Stimulated activated naive CD8-positive, alpha-beta T cell treated with anti-CD3 and anti-CD28 coated beads, Interleukin-15, amount 100 ng/mL, for 72 hours (primary cell): ENCODE measurements around the gene SPATA24.

Source experiments
- ATAC-seq: fragments of 150-1000 bp; cut with Tn5 transposase; 2 replicates; pipeline ENCODE4 v1.10.0; 2021; ENCODE audit warnings: mild to moderate bottlenecking, moderate library complexity
- DNase-seq, 2 donors: peaks; one replicate each; pipeline ENCODE4 v3.0.0; 2021 to 2022
- H3K27ac Mint-ChIP-seq, 2 donors: one replicate each; pipeline ENCODE4 v1.8.0; 2022; ENCODE audit warnings: mild to moderate bottlenecking in 2 of 2, mixed read lengths in 2 of 2, moderate library complexity in 2 of 2
- H3K27me3 Mint-ChIP-seq: one replicate; pipeline ENCODE4 v1.8.0; 2022; ENCODE audit warnings: mixed read lengths
- H3K4me1 Mint-ChIP-seq: one replicate; pipeline ENCODE4 v1.8.0; 2022; ENCODE audit warnings: mild to moderate bottlenecking, mixed read lengths
- H3K4me3 Mint-ChIP-seq, 2 donors: one replicate each; pipeline ENCODE4 v1.8.0; 2022; ENCODE audit warnings: mild to moderate bottlenecking in 2 of 2, mixed read lengths in 2 of 2, moderate library complexity in 1 of 2
- H3K9me3 Mint-ChIP-seq, 2 donors: one replicate each; pipeline ENCODE4 v1.8.0; 2022; ENCODE audit warnings: mixed read lengths in 2 of 2

SPATA24 gene

DNA sequence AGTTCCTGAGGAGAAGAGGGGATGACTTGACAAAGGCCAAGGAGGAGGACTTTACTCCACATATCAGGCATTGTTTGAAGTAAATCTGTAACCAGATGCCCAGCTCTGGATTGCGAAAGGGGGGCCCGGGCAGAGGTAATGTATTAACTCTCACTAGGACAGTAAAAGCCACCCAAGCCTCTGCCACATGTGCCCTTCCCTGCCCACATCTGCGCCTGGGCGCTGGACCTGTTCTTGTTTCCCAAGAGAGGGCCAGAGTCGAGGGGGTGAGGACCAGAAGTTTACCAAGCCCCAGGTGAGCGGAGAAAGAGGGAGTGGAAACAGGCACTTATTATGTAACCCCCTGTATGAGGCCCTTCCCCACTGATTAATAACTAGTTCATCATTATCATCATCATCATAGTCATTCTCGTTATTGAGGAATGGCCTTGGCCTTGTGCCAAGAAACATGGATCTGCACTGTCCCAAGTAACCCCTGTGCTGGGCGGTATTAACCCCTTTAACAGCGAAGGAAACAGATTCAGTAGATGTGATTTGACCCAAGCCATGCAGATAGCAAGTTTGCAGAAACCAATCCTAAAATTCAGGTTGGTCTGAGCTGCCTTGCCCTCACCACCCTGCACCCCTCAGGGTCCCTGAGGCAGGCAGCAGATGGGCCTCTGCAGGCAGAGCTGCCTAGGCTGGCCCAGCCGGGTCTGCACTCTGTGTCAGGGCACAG is 20.5 kb downstream of the SPATA24 start, which contains the start of gene SLC23A1:
Gene SLC23A1 (minus strand): TSS at position 23 of the 718 bp plus-strand sequence. CDS start 44 bp downstream, outside the sequence.
- DNase-seq: no peak
- H3K4me3 Mint-ChIP-seq: no peak within 1 kb of the TSS
- H3K4me1 Mint-ChIP-seq: peaks cover 53% of the 10 kb centered on the region
- H3K27me3 Mint-ChIP-seq: no peaks in the 10 kb centered on the region
- no peak for ATAC-seq
- H3K9me3 Mint-ChIP-seq: no peaks in the 10 kb centered on the region
- H3K27ac Mint-ChIP-seq: peak within 1 kb of the TSS in 1 of 2 donors; percentile 56

DNA sequence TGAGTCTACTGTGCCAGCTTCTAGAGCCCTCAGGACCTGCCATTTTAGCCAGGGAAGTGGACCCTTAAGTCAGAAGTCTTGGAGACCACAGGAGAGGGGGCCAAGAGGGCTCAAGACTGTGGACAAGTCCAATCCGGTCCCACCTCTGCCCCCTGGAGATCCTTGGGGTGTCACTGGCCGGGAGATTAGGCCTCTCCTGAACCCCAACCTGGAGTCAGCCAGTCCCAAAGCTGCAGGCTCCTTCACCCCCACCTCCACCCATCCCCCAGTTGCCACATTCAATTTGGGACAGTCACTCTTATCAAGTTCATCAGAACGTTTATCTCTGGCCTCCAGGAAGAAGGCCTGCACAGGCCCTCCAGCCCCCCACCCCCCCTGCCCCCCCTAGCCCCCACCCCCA is 21.1 kb downstream of the SPATA24 start:
- Mint-ChIP-seq H3K4me3 (no peak overlapping the region), H3K27me3 (no peaks in the 10 kb centered on the region), H3K9me3 (no peaks in the 10 kb centered on the region), H3K4me1 (peaks cover 46% of the 10 kb centered on the region), H3K27ac (no peak overlapping the region)
- no peak for DNase-seq
- no peak for ATAC-seq

DNA sequence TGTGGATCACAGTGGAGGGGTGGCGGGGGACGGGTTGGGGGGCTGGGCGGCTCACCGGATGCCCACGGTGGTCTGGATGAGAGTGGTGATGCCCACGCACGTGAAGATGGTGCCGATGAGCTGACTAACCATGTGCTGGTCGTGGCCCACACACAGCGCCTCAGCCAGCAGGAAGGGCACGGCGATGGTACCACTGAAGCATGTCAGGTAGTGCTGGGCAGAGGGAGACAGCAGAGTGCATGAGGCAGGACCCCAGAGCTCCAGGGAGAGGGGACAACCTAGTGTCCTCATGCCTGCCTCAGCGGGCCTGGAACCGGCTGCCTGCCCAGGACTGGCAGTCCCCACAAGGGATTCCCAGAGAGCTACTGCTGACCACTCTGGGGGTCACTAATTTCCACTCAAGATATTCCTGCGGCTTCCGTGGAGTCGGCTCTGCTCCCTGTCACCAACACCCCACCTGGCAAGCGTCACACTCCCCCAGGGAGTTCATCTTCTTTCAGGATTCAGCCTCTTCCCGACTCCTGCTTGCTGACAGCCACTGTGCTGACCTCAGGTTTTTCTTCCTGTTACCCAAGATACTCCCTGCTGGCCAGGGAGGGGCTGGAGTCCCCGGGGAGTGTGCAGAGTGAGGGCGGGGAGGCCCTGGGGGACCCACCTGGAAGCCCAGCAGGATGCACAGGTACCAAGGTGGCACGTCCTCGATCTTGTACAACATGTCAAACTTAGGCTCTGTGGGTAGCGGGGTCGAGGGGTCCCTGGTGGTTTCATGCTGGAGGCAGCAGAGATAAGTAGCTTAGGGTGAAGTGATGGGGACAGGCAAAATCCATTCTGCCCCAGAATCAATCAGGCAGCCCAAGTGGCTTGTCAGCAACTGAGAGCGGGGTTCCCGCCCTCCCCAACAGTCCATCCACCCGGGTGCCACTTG is 21.8 kb downstream of the SPATA24 start:
- DNase-seq (no peak), ATAC-seq (no peak)
- Mint-ChIP-seq H3K4me3 (no peak overlapping the region), H3K9me3 (no peaks in the 10 kb centered on the region), H3K27me3 (no peaks in the 10 kb centered on the region), H3K27ac (no peak overlapping the region), H3K4me1 (peaks cover 43% of the 10 kb centered on the region)

DNA sequence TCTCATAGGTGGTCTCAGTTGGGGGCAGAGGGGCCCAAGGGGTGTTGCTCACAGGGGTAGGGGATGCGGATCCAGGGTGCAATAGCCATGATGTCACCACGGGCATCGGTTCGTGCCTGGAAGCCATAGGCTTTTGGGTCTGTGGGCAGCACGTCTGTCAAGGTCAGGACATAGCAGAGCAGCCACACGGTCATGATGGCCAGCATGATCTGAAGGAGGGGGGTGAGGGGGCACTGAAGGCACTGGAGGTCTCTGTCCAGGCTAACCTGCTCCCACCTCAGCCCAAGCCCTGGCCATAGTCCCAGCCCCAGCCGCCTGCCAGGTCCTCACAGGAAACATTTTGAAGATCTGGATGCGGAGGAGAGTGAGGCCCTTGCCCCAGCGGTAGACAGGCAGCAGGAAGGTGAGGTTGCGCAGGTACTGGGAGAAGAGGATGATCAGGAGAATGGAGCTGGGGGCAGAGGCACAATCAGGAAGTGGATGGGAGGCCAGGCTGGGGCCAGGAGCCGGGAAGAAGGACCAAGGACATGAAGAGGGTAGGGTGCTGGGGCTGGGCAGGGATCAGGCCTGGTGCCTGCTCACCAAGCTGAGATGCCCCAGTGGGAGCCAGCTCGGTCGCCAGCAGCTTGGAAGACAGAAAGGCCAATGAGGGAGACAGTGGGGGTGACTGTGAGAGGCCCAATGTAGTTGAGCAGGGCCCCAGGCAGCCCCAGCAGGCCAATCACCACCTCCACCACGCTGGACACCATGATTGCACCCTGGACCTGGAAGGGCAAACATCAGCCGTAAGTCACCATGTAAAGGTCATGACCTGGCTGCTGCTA is 24.1 kb downstream of the SPATA24 start:
- DNase-seq (no peak), ATAC-seq (no peak)
- Mint-ChIP-seq H3K27me3 (no peaks in the 10 kb centered on the region), H3K27ac (peak overlapping the region; percentile 4 to 77), H3K4me1 (peaks cover 24% of the 10 kb centered on the region), H3K4me3 (no peak overlapping the region), H3K9me3 (no peaks in the 10 kb centered on the region)

DNA sequence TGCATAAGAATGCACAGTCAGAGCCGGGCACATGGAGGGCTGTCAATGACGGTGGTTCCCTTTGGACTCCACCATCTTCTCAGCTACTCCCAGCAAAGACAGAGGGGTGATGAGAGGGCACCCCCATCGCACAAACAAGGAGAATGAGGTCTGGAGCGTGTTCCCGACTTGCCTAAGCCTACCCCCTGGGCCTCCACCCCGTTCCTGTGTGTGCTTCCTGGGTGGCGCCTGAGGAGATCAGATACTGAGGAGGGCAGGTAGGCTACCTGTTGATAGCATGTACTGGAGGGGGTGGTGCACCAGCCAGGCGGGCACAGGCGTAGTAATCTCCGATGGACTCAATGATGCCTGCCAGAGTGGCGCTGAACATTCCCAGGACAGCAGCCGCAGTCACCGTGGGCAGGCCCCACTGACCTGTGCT is 24.9 kb downstream of the SPATA24 start:
- Mint-ChIP-seq H3K9me3 (no peaks in the 10 kb centered on the region), H3K27ac (peak overlapping the region in 1 of 2 donors; percentile 77), H3K27me3 (no peaks in the 10 kb centered on the region), H3K4me1 (peaks cover 16% of the 10 kb centered on the region), H3K4me3 (no peak overlapping the region)
- ATAC-seq: no peak
- DNase-seq: no peak

DNA sequence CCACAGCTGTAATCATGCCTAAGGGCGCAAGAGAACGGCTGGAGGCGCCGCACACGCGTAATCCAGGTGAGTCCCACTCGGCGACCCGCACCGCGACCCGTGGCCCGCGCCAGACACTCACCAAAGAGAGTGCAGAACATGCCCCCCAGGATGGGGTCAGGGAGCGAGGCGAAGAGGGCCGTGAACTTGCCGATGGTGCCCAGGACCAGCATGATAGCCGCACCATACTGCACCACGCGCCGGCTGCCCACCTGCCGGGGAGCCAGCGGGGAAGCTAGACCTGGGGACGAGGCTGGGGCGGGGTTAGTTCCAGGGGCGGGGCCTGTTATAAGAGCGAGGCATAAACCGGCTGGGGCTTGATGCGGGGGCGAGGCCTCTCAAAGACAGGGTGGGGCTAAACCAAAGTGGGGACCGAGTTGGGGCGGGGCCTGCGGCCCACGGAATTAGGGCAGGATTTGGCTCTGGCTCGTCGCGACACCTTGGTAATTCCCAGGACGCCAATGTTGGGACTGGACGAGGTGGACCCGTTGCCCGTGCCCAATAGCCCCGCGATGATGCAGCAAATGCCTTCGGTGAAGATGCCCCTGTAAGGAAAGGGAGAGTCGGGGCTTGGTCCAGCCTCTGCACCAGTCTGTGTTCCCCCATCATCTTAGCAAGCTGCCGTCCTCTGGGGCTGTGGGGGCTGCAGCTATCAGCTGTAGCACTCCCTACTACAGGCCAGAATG is 25.6 kb downstream of the SPATA24 start:
- ATAC-seq (no peak), DNase-seq (no peak)
- H3K4me3 Mint-ChIP-seq: no peak overlapping the region
- peaks cover 16% of the 10 kb centered on the region for H3K4me1 Mint-ChIP-seq
- no peaks in the 10 kb centered on the region for H3K9me3 Mint-ChIP-seq
- no peak overlapping the region for H3K27ac Mint-ChIP-seq
- no peaks in the 10 kb centered on the region for H3K27me3 Mint-ChIP-seq

DNA sequence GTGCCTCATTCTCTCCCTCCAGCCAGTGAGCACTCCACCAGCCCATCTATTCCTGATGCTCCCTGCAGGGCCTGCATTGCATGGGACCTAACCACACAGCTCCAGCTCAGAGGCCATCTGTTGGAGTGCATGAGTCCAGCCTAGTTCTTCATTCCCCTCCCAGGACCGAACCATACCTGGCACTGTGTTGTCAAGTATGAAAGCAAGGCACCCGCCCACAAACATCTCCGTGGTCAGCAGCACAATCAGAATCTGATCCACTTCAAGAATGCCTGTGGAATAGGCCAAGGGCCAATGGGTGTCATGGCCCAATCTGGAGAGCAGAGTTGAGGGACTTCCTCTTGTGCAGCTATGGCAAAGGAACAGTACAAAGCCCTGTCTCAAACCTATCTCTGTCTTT is 26.7 kb downstream of the SPATA24 start:
- Mint-ChIP-seq H3K4me1 (peaks cover 16% of the 10 kb centered on the region), H3K9me3 (no peaks in the 10 kb centered on the region), H3K27me3 (no peaks in the 10 kb centered on the region), H3K27ac (no peak overlapping the region), H3K4me3 (no peak overlapping the region)
- DNase-seq: no peak
- no peak for ATAC-seq

DNA sequence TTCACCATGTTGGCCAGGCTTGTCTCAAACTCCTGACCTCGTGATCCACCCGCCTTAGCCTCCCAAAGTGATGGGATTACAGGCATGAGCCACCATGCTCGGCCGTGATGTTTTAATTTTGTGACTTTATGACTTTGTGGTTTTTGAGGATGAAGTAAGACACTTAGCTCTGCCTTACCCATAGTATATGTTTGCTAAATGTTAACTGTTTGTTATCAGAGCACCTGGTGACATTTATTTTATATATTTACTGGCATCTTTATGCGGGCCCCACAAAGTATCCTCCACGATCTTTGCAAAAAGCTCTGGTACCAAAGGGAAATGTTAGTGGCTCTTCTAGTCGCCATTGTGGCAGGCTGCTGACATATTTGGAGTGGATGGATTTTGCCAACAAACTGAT is 27.5 kb downstream of the SPATA24 start:
- H3K4me3 Mint-ChIP-seq: no peak overlapping the region
- ATAC-seq (no peak), DNase-seq (no peak)
- peaks cover 23% of the 10 kb centered on the region for H3K4me1 Mint-ChIP-seq
- no peaks in the 10 kb centered on the region for H3K27me3 Mint-ChIP-seq
- H3K9me3 Mint-ChIP-seq: no peaks in the 10 kb centered on the region
- no peak overlapping the region for H3K27ac Mint-ChIP-seq

DNA sequence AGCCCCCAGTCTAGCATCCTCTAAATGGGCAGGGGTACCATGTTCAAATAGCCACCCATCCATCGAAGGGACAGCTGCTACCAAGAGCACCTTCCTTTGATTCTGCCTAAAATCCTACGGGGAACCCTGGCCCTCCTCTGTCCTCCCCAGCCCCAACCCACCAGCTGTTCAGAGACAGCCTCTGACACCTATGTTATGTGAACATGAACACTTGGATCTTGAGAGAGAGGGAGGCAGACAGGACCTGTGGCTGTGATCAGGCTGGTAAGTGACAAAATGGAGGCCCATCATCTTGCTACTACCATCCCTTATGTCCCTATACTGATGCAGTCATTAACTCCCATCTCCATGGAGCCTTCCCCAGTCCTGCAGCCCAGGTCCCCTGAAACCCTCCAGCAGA is 29.0 kb downstream of the SPATA24 start:
- H3K4me1 Mint-ChIP-seq: peaks cover 23% of the 10 kb centered on the region
- no peak overlapping the region for H3K4me3 Mint-ChIP-seq
- no peak overlapping the region for H3K27ac Mint-ChIP-seq
- no peaks in the 10 kb centered on the region for H3K9me3 Mint-ChIP-seq
- no peak for DNase-seq
- no peak for ATAC-seq
- H3K27me3 Mint-ChIP-seq: no peaks in the 10 kb centered on the region

DNA sequence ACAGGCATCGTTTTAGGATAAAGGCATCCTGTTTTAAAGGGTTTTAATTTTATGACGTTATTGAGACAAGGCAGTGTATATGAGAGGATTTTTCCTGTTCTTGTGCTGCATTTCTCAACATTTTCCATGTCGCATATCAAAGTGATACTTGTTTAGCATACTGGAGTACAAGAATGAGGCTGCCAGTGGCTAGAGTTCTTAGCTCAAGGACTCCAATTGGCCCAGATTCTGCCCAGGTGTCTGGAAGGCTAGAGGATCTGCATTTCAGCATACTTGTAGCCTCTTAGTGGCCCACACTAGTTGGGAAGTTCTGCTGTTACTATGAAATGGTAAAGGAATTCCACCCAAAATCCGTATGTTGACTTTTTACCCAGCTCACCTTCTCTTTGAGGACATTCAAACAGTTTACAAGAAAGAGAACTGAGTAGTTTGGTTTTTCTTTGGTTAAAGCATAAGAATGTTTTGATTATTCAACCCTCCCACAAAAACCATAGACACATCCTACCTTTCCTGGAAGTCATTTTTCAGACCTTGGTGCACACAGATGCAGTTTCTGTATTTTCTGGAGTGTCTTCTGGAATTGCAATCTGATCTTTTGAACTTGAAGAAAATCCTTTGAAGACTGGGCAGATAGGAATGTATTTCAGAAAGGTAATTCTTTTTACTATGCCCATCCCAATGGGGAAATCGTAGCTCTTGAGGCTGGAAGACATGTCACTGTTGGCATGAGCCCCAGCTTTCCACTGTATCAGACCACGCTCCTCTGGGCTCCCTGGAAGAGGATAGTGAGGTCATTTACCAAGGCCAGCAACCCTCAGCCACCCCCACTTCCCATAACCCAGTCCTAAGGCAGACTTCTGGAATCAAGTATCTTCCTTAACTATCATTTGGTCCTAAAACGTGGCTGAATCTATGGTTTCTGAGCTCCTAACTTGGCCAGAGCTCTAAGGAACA is 32.1 kb downstream of the SPATA24 start:
- no peak overlapping the region for H3K4me3 Mint-ChIP-seq
- H3K9me3 Mint-ChIP-seq: no peaks in the 10 kb centered on the region
- H3K27ac Mint-ChIP-seq: peak overlapping the region; percentile 14 to 72
- ATAC-seq (peak; percentile 64), DNase-seq (no peak)
- H3K4me1 Mint-ChIP-seq: peaks cover 7% of the 10 kb centered on the region
- no peaks in the 10 kb centered on the region for H3K27me3 Mint-ChIP-seq

DNA sequence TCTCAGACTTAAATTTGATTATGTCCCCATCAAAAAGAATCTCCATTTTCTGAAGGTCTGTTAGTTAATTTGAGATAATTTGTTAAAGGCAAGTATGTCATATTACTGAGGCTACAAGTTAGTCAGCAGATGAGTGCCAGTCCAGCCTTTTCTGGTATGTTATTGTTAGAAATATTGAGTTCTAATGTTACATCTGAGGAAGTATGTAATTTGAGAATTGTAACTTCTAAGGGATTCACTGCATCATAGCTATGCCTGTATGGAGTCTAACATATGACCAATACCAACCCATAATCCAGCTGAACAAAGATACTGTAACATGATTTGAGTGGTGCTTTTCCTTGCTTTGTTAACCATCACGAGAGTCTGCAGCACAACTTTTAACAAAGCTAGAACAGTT is 34.7 kb downstream of the SPATA24 start:
- H3K27me3 Mint-ChIP-seq: no peaks in the 10 kb centered on the region
- H3K4me3 Mint-ChIP-seq: no peak overlapping the region
- H3K4me1 Mint-ChIP-seq: peaks cover 7% of the 10 kb centered on the region
- ATAC-seq (no peak), DNase-seq (no peak)
- H3K9me3 Mint-ChIP-seq: no peaks in the 10 kb centered on the region
- no peak overlapping the region for H3K27ac Mint-ChIP-seq

DNA sequence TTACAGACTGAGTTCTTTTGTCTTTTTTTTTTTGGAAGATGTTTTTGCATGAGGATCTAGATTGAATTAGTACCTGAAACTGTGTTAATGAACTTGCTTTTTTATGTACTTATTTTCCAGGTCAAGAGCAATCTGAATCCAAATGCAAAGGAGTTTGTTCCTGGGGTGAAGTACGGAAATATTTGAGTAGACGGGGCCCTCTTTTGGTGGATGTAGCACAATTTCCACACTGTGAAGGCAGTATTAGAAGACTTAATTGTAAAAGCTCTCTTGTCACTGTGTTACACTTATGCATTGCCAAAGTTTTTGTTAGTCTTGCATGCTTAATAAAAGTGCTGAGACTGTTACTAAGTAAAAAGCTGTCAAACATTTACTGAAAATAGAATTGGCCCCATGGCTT is 35.3 kb downstream of the SPATA24 start:
- DNase-seq (no peak), ATAC-seq (no peak)
- peaks cover 8% of the 10 kb centered on the region for H3K4me1 Mint-ChIP-seq
- no peaks in the 10 kb centered on the region for H3K9me3 Mint-ChIP-seq
- no peak overlapping the region for H3K4me3 Mint-ChIP-seq
- H3K27me3 Mint-ChIP-seq: no peaks in the 10 kb centered on the region
- no peak overlapping the region for H3K27ac Mint-ChIP-seq

DNA sequence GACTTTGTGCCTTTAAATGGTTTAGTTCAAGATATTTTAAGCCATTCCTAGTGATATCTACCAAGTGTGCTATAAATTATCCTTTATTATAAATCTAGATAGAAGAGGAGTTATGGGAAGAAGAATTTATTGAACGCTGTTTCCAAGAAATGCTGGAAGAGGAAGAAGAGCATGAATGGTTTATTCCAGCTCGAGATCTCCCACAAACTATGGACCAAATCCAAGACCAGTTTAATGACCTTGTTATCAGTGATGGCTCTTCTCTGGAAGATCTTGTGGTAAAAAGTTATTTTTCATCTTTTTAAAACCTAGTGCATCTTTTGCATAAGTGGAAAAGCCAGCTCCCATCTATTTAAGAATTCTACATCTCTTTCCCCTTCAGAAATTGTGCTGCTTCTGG is 39.4 kb downstream of the SPATA24 start:
- peaks cover 15% of the 10 kb centered on the region for H3K4me1 Mint-ChIP-seq
- H3K27ac Mint-ChIP-seq: no peak overlapping the region
- ATAC-seq (no peak), DNase-seq (no peak)
- no peaks in the 10 kb centered on the region for H3K9me3 Mint-ChIP-seq
- H3K27me3 Mint-ChIP-seq: no peaks in the 10 kb centered on the region
- H3K4me3 Mint-ChIP-seq: no peak overlapping the region

DNA sequence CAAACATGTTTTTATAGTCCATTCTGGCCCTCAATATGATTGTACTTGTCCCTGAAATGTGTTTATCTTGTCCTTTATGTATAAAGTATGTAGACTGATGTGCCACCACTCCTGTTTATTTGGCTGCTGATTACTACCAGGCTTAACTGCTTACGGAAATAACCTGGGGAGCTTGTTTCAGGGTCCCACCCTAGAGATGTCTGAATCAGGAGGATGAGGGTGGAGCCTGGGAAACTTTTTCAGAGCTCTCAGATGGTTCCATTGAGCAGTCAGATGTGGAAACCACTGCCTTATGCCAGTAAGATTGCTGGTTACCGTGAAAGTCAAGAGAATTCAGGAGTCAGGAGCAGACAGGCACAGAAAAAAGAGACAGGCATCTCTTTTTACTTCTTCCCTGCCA is 40.0 kb downstream of the SPATA24 start:
- H3K4me3 Mint-ChIP-seq: no peak overlapping the region
- ATAC-seq (no peak), DNase-seq (no peak)
- peaks cover 15% of the 10 kb centered on the region for H3K4me1 Mint-ChIP-seq
- no peaks in the 10 kb centered on the region for H3K9me3 Mint-ChIP-seq
- no peak overlapping the region for H3K27ac Mint-ChIP-seq
- no peaks in the 10 kb centered on the region for H3K27me3 Mint-ChIP-seq
